Adrenal gland (tissue), 5 donors: ENCODE measurements around the gene ZNF133.

Source experiments
- CTCF ChIP-seq, 6 experiments: fragments of 450-650 bp in 4 of 6; fragments of 200-600 bp in 2 of 6; sonication (generic) in 1 of 6; IDR thresholded peaks; 1 replicate in 5 of 6; 2 replicates in 1 of 6; pipeline versions ENCODE4 v1.5.1 to v1.8.0; 2016 to 2021; ENCODE audit warnings: antibody characterized with exemption in 6 of 6, mild to moderate bottlenecking in 2 of 6, moderate library complexity in 1 of 6
- POLR2A ChIP-seq, 2 donors: fragments of 450-650 bp; IDR thresholded peaks; one replicate each; pipeline ENCODE4 v1.6.1; 2017; ENCODE audit warnings: antibody characterized with exemption in 2 of 2, mild to moderate bottlenecking in 2 of 2, moderate library complexity in 1 of 2
- donor health status: DM: no; HTN: no; CAD: no.

- no peak for TF ChIP-seq CTCF (IDR thresholded peaks at IDR 0.05)
- no peak for TF ChIP-seq POLR2A (IDR thresholded peaks at IDR 0.05)
Observed at GRCh38 chr20:18263723-18264122, 24.6 kb upstream of the ZNF133 start.
